K562 (cell line): ENCODE measurements around the gene RXRA. TPM values are rescaled to one million over a fixed set of nuclear protein-coding genes. Genes with fewer than 3 reads are reported as not detected.

Source experiments
- ATAC-seq: fragments of 200-7000 bp; cut with Tn5 transposase; 3 replicates; pipeline ENCODE4 v1.9.1; 2020; ENCODE audit warnings: moderate library complexity
- BruUV-seq: library from RNA; stranded (reverse); fragments of 400-500 nt; replicated peaks from 2 replicates; lab custom pipeline; 2021; lab: Mats Ljungman, UMichigan
- CTCF ChIA-PET: fragments of 300-600 bp; formaldehyde crosslinking; extraction: SDS; loops from one replicate; lab custom pipeline; 2021; ENCODE audit warnings: low intra/inter-chr PET ratio; lab: Yijun Ruan, JAX
- POLR2A ChIA-PET: fragments of 300-600, 350-650 bp; sonication (Branson Sonifier 250); formaldehyde crosslinking; extraction: SDS; loops from one replicate; lab custom pipeline; 2021; ENCODE audit warnings: antibody characterized with exemption, inconsistent platforms; lab: Yijun Ruan, JAX
- DNase-seq, 4 experiments: peaks; one replicate each; pipeline versions ENCODE4 v3.0.0 to v3.0.0-alpha.2; 2011 to 2018; ENCODE audit warnings: low spot score in 3 of 4, mixed read lengths in 3 of 4; ENCODE audit errors: extremely low read depth in 1 of 4
- FAIRE-seq: peaks from 2 replicates; lab custom pipeline; 2011; peaks lifted over from hg19 to GRCh38; lab: Jason Lieb, UNC
- H2AFZ ChIP-seq: 2 replicates; pipeline ENCODE4 v1.6.0; 2011; ENCODE audit warnings: low read depth, low read length, control low read depth, inconsistent platforms
- H3K27ac ChIP-seq: fragments of 200-600 bp; 3 replicates; pipeline ENCODE4 v1.8.0; 2011; ENCODE audit warnings: low read depth, mild to moderate bottlenecking, control low read depth, inconsistent platforms, low read length, moderate library complexity, mixed read lengths; ENCODE audit errors: extremely low read depth
- H3K27me3 ChIP-seq, 2 experiments: fragments of 300-600 bp in 1 of 2; 2 replicates in 1 of 2; 3 replicates in 1 of 2; pipeline versions ENCODE4 v1.6.0 to v1.8.0; 2011; ENCODE audit warnings: inconsistent platforms in 2 of 2, low read length in 2 of 2, mild to moderate bottlenecking in 1 of 2, mixed read lengths in 1 of 2, moderate library complexity in 1 of 2; ENCODE audit not compliant: control insufficient read depth in 2 of 2, insufficient read depth in 2 of 2
- H3K36me3 ChIP-seq: fragments of 300-600 bp; 3 replicates; pipeline ENCODE4 v1.8.0; 2011; ENCODE audit warnings: mild to moderate bottlenecking, low read length, inconsistent platforms; ENCODE audit not compliant: control insufficient read depth, insufficient read depth
- H3K4me1 ChIP-seq, 2 experiments: fragments of 200-600 bp in 1 of 2; replicated peaks in 1 of 2; 2 replicates in 1 of 2; 3 replicates in 1 of 2; pipeline versions ENCODE4 v1.5.1 to v1.8.0; 2011; ENCODE audit warnings: inconsistent platforms in 2 of 2, low read length in 2 of 2, mild to moderate bottlenecking in 1 of 2, mixed read lengths in 1 of 2, moderate library complexity in 1 of 2; ENCODE audit not compliant: control insufficient read depth in 2 of 2, insufficient read depth in 2 of 2
- H3K4me2 ChIP-seq: 2 replicates; pipeline ENCODE4 v1.6.1; 2011; ENCODE audit warnings: low read length, control low read depth, inconsistent platforms, mixed read lengths; ENCODE audit not compliant: insufficient read depth
- H3K4me3 ChIP-seq: fragments of 200-600 bp; sonication (generic), shearing (Covaris generic); 2 replicates; pipeline ENCODE4 v1.5.1; 2016; ENCODE audit warnings: control low read depth, inconsistent platforms
- H3K79me2 ChIP-seq: fragments of 200-600 bp; 3 replicates; pipeline ENCODE4 v1.8.0; 2011; ENCODE audit warnings: low read length, inconsistent platforms; ENCODE audit not compliant: control insufficient read depth, insufficient read depth
- H3K9ac ChIP-seq, 2 experiments: 2 replicates each; pipeline versions ENCODE4 v1.6.0 to v1.6.1; 2011; ENCODE audit warnings: low read depth in 2 of 2, low read length in 2 of 2, control low read depth in 1 of 2, inconsistent platforms in 1 of 2, mild to moderate bottlenecking in 1 of 2, mixed read lengths in 1 of 2; ENCODE audit not compliant: insufficient read depth in 1 of 2
- H3K9me1 ChIP-seq: one replicate; pipeline ENCODE4 v1.6.0; 2011; ENCODE audit warnings: inconsistent platforms, mild to moderate bottlenecking, low read length, moderate library complexity; ENCODE audit not compliant: control insufficient read depth, insufficient read depth
- H3K9me3 ChIP-seq: replicated peaks from 2 replicates; pipeline ENCODE4 v1.5.1; 2011; ENCODE audit warnings: low read depth, low read length, inconsistent platforms; ENCODE audit not compliant: control insufficient read depth, insufficient read depth
- H4K20me1 ChIP-seq: replicated peaks from 2 replicates; pipeline ENCODE4 v1.6.1; 2011; ENCODE audit warnings: low read length, inconsistent platforms, mixed read lengths; ENCODE audit not compliant: control insufficient read depth, insufficient read depth
- KAT8 ChIP-seq: fragments of 450-650 bp; IDR thresholded peaks from 2 replicates; pipeline ENCODE4 v1.6.1; 2016; ENCODE audit warnings: low read depth, mild to moderate bottlenecking
- KDM4B ChIP-seq, 2 experiments: fragments of 450-650 bp in 1 of 2; sonication (generic) in 1 of 2; IDR thresholded peaks; 2 replicates each; pipeline ENCODE4 v1.6.1; 2016 to 2017; ENCODE audit warnings: borderline replicate concordance in 2 of 2, antibody characterized with exemption in 1 of 2, low read depth in 1 of 2, mild to moderate bottlenecking in 1 of 2
- MCM7 ChIP-seq, 2 experiments: fragments of 450-650 bp; IDR thresholded peaks; 2 replicates each; pipeline ENCODE4 v1.6.1; 2016 to 2018
- ZNF444 ChIP-seq: fragments of 250-450 bp; sonication (Bioruptor Pico); IDR thresholded peaks from 2 replicates; pipeline ENCODE4 v1.4.0; 2020; ENCODE audit warnings: mild to moderate bottlenecking, moderate library complexity
- WGBS: fragments of 100-300 bp; shearing (Covaris generic); methylation state at CpG from one replicate; pipeline ENCODE4 v1.1.6; 2016; ENCODE audit warnings: low coverage, mixed read lengths; ENCODE audit not compliant: insufficient coverage; ENCODE audit errors: missing lambda C conversion rate; 5-methylcytosine and 5-hydroxymethylcytosine counted together
- in situ Hi-C: fragments of 300-500 bp; cut with MboI; formaldehyde crosslinking; loops from 4 replicates; pipeline ENCODE4 v1.15.0; 2018; ENCODE audit warnings: inconsistent platforms, mixed read lengths
- intact Hi-C: fragments of 100-400 bp; cut with micrococcal nuclease; formaldehyde crosslinking; loops from 2 replicates; pipeline ENCODE4 v1.14.2; 2022
- polyA plus RNA-seq, 8 experiments: library from polyadenylated mRNA; depleted of rRNA in 4 of 8; stranded (reverse) in 5 of 8; unstranded in 3 of 8; fragments of >200 nt; fragmentation: Nextera tagmentation in 2 of 8; fragmentation: Illumina TruSeq in 1 of 8; extraction: Ambion mirVana in 2 of 8; extraction: Trizol in 1 of 8; gene quantifications; 2 replicates each; pipeline versions ENCODE4 v1.2.1 to v1.2.3, GENCODE V29; 2011 to 2014; ENCODE audit warnings: inconsistent platforms in 1 of 8, missing spikeins in 1 of 8
- total RNA-seq, 7 experiments: library from RNA; depleted of rRNA in 6 of 7; stranded (reverse); fragments of >200 nt in 6 of 7; fragmentation: Illumina TruSeq in 2 of 7; extraction: Trizol in 2 of 7; gene quantifications; 2 replicates each; pipeline versions ENCODE4 v1.2.1 to v1.2.3, GENCODE V29; 2011 to 2021; ENCODE audit warnings: low replicate concordance in 1 of 7
- TF ChIP-seq, protein P1 (sequence below): fragments of 250-450 bp; sonication (Bioruptor Pico); IDR thresholded peaks from 2 replicates; pipeline ENCODE4 v1.4.0; 2020; ENCODE audit warnings: borderline replicate concordance
- TF ChIP-seq, protein P2 (sequence below): IDR thresholded peaks from 2 replicates; pipeline ENCODE4 v1.6.1; 2012; ENCODE audit warnings: low read depth, low read length, improper control_type of control experiment, borderline replicate concordance
- TF ChIP-seq, protein P3 (sequence below): fragments of 250-450 bp; sonication (Bioruptor Pico); IDR thresholded peaks from 2 replicates; pipeline ENCODE4 v1.8.0; 2022; ENCODE audit warnings: moderate library complexity, mild to moderate bottlenecking, inconsistent platforms
- TF ChIP-seq, protein P4 (sequence below): fragments of 250-450 bp; sonication (Bioruptor Pico); IDR thresholded peaks from 2 replicates; pipeline ENCODE4 v1.4.0; 2020; ENCODE audit warnings: mild to moderate bottlenecking, moderate library complexity, borderline replicate concordance

Gene RXRA
- total and polyA plus RNA-seq, 9 of the 15 experiments (the other 6 are each of a cell fraction or from before 2014, with no cell fraction given) = 0.35 to 23.6 (median 4.6) TPM

DNA sequence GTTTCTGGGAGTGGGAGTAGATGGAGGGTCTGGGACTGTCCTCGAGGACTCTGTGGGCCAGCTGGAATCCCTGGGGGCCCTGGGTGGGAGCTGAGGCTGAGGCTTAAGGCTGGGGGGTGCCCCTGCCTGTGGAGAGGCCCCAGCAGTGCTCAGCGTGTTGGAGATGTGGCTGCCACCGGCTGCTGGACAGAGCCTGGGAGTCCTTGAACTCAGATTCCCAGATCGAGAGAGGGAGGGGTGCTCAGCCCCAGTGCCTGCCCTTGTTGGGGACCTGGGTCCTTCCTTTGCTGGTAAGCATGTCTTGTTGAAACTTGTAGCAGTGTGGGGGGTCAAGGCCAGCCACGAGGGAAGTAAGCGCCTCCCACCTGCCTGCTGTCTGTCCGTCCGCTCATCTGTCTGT is 10.7 kb downstream of the RXRA start:
- no peak overlapping the region for H3K4me3 ChIP-seq
- POLR2A ChIA-PET = no interaction called here
- peaks cover 8% of the 10 kb centered on the region for H3K9me1 ChIP-seq
- intact Hi-C loops (no loop called here), in situ Hi-C loops (no loop called here)
- no peak overlapping the region for H3K27ac ChIP-seq
- H2AFZ ChIP-seq = no peak overlapping the region
- ATAC-seq (no peak), FAIRE-seq (peak; percentile 46), DNase-seq (no peak)
- H3K9me3 ChIP-seq = no peaks in the 10 kb centered on the region
- H3K36me3 ChIP-seq = no peaks in the 10 kb centered on the region; the same call in 2 of the 3 replicates
- H3K9ac ChIP-seq = peak overlapping the region in 1 of 2 experiments; percentile 80; a peak in 2 of 4 replicates
- 71% methylated on average over 6 of the region's 8 CpGs for WGBS
- peaks cover 91% of the 10 kb centered on the region for H3K79me2 ChIP-seq
- no peaks in the 10 kb centered on the region for H3K27me3 ChIP-seq
- CTCF ChIA-PET = no interaction called here
- no peak overlapping the region for H3K4me2 ChIP-seq
- no TSS peak for BruUV-seq
- H4K20me1 ChIP-seq = peaks cover 34% of the 10 kb centered on the region
- H3K4me1 ChIP-seq = peaks cover 33 to 100% of the 10 kb centered on the region in 2 experiments
- TF ChIP-seq, protein P1, sequence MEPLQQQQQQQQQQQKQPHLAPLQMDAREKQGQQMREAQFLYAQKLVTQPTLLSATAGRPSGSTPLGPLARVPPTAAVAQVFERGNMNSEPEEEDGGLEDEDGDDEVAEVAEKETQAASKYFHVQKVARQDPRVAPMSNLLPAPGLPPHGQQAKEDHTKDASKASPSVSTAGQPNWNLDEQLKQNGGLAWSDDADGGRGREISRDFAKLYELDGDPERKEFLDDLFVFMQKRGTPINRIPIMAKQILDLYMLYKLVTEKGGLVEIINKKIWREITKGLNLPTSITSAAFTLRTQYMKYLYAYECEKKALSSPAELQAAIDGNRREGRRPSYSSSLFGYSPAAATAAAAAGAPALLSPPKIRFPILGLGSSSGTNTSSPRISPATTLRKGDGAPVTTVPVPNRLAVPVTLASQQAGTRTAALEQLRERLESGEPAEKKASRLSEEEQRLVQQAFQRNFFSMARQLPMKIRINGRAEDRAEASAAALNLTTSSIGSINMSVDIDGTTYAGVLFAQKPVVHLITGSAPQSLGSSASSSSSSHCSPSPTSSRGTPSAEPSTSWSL (CRISPR knock-in tag) = no peak
- TF ChIP-seq, protein P2, sequence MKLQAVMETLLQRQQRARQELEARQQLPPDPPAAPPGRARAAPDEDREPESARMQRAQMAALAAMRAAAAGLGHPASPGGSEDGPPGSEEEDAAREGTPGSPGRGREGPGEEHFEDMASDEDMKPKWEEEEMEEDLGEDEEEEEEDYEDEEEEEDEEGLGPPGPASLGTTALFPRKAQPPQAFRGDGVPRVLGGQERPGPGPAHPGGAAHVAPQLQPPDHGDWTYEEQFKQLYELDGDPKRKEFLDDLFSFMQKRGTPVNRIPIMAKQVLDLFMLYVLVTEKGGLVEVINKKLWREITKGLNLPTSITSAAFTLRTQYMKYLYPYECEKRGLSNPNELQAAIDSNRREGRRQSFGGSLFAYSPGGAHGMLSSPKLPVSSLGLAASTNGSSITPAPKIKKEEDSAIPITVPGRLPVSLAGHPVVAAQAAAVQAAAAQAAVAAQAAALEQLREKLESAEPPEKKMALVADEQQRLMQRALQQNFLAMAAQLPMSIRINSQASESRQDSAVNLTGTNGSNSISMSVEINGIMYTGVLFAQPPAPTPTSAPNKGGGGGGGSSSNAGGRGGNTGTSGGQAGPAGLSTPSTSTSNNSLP = no peak
- TF ChIP-seq, protein P3, sequence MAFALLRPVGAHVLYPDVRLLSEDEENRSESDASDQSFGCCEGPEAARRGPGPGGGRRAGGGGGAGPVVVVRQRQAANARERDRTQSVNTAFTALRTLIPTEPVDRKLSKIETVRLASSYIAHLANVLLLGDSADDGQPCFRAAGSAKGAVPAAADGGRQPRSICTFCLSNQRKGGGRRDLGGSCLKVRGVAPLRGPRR (CRISPR knock-in tag) = no peak
- TF ChIP-seq MCM7 (IDR thresholded peaks at IDR 0.05) (no peak), KAT8 (no peak), ZNF444 (CRISPR knock-in tag) (no peak), KDM4B (IDR thresholded peaks at IDR 0.05; ENCODE audit: borderline replicate concordance in 2 of 2, low read depth in 1 of 2) (no peak)
- TF ChIP-seq, protein P4, sequence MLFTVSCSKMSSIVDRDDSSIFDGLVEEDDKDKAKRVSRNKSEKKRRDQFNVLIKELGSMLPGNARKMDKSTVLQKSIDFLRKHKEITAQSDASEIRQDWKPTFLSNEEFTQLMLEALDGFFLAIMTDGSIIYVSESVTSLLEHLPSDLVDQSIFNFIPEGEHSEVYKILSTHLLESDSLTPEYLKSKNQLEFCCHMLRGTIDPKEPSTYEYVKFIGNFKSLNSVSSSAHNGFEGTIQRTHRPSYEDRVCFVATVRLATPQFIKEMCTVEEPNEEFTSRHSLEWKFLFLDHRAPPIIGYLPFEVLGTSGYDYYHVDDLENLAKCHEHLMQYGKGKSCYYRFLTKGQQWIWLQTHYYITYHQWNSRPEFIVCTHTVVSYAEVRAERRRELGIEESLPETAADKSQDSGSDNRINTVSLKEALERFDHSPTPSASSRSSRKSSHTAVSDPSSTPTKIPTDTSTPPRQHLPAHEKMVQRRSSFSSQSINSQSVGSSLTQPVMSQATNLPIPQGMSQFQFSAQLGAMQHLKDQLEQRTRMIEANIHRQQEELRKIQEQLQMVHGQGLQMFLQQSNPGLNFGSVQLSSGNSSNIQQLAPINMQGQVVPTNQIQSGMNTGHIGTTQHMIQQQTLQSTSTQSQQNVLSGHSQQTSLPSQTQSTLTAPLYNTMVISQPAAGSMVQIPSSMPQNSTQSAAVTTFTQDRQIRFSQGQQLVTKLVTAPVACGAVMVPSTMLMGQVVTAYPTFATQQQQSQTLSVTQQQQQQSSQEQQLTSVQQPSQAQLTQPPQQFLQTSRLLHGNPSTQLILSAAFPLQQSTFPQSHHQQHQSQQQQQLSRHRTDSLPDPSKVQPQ (CRISPR knock-in tag) = no peak
